Activated B cell treated with CpG ODN at 0.5 μM for 24 hours (primary cell): ENCODE measurements around the gene INPP5F. TPM values are rescaled to one million over a fixed set of nuclear protein-coding genes. Genes with fewer than 3 reads are reported as not detected.
A peak's percentile ranks its signal among the peaks of the same experiment; 100 is the strongest.

Experiments
- ATAC-seq: fragments of 200-7000 bp; cut with Tn5 transposase; one replicate; pipeline ENCODE4 v1.10.0; 2021; ENCODE audit warnings: low read depth, mild to moderate bottlenecking, moderate library complexity
- CTCF ChIA-PET: fragments of 350-600 bp; sonication (Branson Sonifier 250); formaldehyde crosslinking; loops from one replicate; lab custom pipeline; 2021; ENCODE audit warnings: antibody characterized with exemption; lab: Charles Lee
- POLR2A ChIA-PET: fragments of 350-600 bp; sonication (Branson Sonifier 250); formaldehyde crosslinking; loops from one replicate; lab custom pipeline; 2021; ENCODE audit warnings: antibody characterized with exemption; lab: Charles Lee
- DNase-seq: peaks from one replicate; pipeline ENCODE4 v3.0.0; 2022
- H3K27ac Mint-ChIP-seq: one replicate; pipeline ENCODE4 v1.8.0; 2020; ENCODE audit warnings: mixed read lengths
- H3K27me3 Mint-ChIP-seq: one replicate; pipeline ENCODE4 v1.8.0; 2021; ENCODE audit warnings: mixed read lengths
- H3K36me3 Mint-ChIP-seq: one replicate; pipeline ENCODE4 v1.8.0; 2021; ENCODE audit warnings: low read depth, mixed read lengths
- H3K4me1 Mint-ChIP-seq: one replicate; pipeline ENCODE4 v1.8.0; 2021; ENCODE audit warnings: mixed read lengths
- H3K4me3 Mint-ChIP-seq: one replicate; pipeline ENCODE4 v1.8.0; 2020; ENCODE audit warnings: mild to moderate bottlenecking, mixed read lengths
- H3K9me3 Mint-ChIP-seq: one replicate; pipeline ENCODE4 v1.8.0; 2020; ENCODE audit warnings: mixed read lengths
- intact Hi-C: fragments of 100-400 bp; cut with micrococcal nuclease; formaldehyde crosslinking; loops from one replicate; pipeline ENCODE4 v1.15.1; 2024
- total RNA-seq: library from RNA; stranded (reverse); gene quantifications from 2 replicates; pipeline ENCODE4 v1.2.3, GENCODE V29; 2022
- TF ChIP-seq, protein P1 (sequence below): fragments of 200-600 bp; IDR thresholded peaks from one replicate; pipeline ENCODE4 v1.8.0; 2022; ENCODE audit warnings: antibody characterized with exemption, mild to moderate bottlenecking

Gene INPP5F
- total RNA-seq, 1 donor from 2014 or later: 53.5 TPM

GRCh38 chr10:119728172-119728800 is 2.4 kb downstream of the INPP5F start:
- DNase-seq (no peak), ATAC-seq (no peak)
- Mint-ChIP-seq H3K4me3 (peak overlapping the region; percentile 92), H3K27ac (peak overlapping the region; percentile 57), H3K27me3 (no peaks in the 10 kb centered on the region), H3K9me3 (no peaks in the 10 kb centered on the region), H3K36me3 (peaks cover 17% of the 10 kb centered on the region), H3K4me1 (peaks cover 61% of the 10 kb centered on the region)
- ChIA-PET CTCF (interaction anchor here (1.4 to 3.7 kb wide), 4 partner anchors 23 to 41 kb away, joined by 3 to 21 read pairs (median 6); no protein-coding TSS in a partner anchor), POLR2A (interaction anchor here (1.2 to 6.2 kb wide), 3 partner anchors 22 to 132 kb away, joined by 5 to 236 read pairs (median 6); no protein-coding TSS in a partner anchor)
- TF ChIP-seq, protein P1, sequence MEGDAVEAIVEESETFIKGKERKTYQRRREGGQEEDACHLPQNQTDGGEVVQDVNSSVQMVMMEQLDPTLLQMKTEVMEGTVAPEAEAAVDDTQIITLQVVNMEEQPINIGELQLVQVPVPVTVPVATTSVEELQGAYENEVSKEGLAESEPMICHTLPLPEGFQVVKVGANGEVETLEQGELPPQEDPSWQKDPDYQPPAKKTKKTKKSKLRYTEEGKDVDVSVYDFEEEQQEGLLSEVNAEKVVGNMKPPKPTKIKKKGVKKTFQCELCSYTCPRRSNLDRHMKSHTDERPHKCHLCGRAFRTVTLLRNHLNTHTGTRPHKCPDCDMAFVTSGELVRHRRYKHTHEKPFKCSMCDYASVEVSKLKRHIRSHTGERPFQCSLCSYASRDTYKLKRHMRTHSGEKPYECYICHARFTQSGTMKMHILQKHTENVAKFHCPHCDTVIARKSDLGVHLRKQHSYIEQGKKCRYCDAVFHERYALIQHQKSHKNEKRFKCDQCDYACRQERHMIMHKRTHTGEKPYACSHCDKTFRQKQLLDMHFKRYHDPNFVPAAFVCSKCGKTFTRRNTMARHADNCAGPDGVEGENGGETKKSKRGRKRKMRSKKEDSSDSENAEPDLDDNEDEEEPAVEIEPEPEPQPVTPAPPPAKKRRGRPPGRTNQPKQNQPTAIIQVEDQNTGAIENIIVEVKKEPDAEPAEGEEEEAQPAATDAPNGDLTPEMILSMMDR: no peak
- intact Hi-C loops: no loop called here

- intact Hi-C loops: no loop called here
- peak; percentile 34 for ATAC-seq
- H3K27ac Mint-ChIP-seq: no peak overlapping the region
- H3K9me3 Mint-ChIP-seq: no peaks in the 10 kb centered on the region
- ChIA-PET POLR2A (interaction anchor here (0.7 to 1.9 kb wide), 2 partner anchors 9 to 30 kb away, joined by 6 to 7 read pairs; partner anchors contain the start of gene INPP5F), CTCF (interaction anchor here (1.0 to 1.3 kb wide), 3 partner anchors 16 to 47 kb away, joined by 3 to 7 read pairs (median 4); no protein-coding TSS in a partner anchor)
- H3K36me3 Mint-ChIP-seq: peaks cover 14% of the 10 kb centered on the region
- DNase-seq: no peak
- no peak overlapping the region for H3K4me3 Mint-ChIP-seq
- H3K4me1 Mint-ChIP-seq: peaks cover 53% of the 10 kb centered on the region
- TF ChIP-seq, protein P1: no peak
- no peaks in the 10 kb centered on the region for H3K27me3 Mint-ChIP-seq
These were observed 8.8 kb downstream of the INPP5F start for GRCh38 chr10:119734396-119735332.

DNA sequence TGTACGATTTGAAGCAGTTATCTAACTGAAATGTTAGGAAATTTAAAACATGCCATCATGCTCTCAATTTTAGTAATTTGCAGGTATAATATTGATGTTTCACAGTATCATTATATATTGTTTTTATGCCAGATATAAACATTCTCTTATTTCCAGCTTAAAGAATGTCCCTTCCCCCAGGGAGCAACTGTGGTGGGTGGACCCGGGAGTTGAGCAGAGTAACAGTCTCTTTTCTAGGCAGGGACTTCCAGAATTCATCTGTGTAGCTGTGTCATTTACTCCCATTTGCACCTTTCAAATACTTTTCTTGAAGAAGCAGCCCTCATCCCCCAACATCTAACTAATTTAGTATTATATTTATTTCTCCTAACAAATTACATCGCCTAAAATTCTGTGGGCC is 9.6 kb downstream of the INPP5F start:
- ATAC-seq (no peak), DNase-seq (no peak)
- Mint-ChIP-seq H3K36me3 (peaks cover 9% of the 10 kb centered on the region), H3K4me1 (peaks cover 53% of the 10 kb centered on the region), H3K9me3 (no peaks in the 10 kb centered on the region), H3K4me3 (no peak overlapping the region), H3K27me3 (no peaks in the 10 kb centered on the region), H3K27ac (no peak overlapping the region)
- ChIA-PET CTCF (interaction anchor here (0.6 to 2.4 kb wide), 5 partner anchors 15 to 48 kb away, joined by 3 to 7 read pairs (median 5); no protein-coding TSS in a partner anchor), POLR2A (interaction anchor here (0.9 to 1.9 kb wide), 2 partner anchors 10 to 29 kb away, joined by 4 to 6 read pairs; partner anchors contain the start of gene INPP5F)
- intact Hi-C loops: no loop called here
- TF ChIP-seq, protein P1: no peak

- POLR2A ChIA-PET: interaction anchor here (0.9 to 1.9 kb wide), 2 partner anchors 10 to 30 kb away, joined by 4 to 6 read pairs; partner anchors contain the start of gene INPP5F
- Mint-ChIP-seq H3K4me1 (peaks cover 55% of the 10 kb centered on the region), H3K4me3 (no peak overlapping the region), H3K36me3 (peaks cover 8% of the 10 kb centered on the region), H3K9me3 (no peaks in the 10 kb centered on the region), H3K27ac (no peak overlapping the region), H3K27me3 (no peaks in the 10 kb centered on the region)
- ATAC-seq: no peak
- intact Hi-C loops: no loop called here
- CTCF ChIA-PET: interaction anchor here (2.4 kb wide), 1 partner anchor 49 kb away, joined by 6 read pairs; no protein-coding TSS in a partner anchor
- TF ChIP-seq, protein P1: no peak
- DNase-seq: no peak
These were observed 10.4 kb downstream of the INPP5F start for GRCh38 chr10:119736220-119736619.
